Measurements from ENCODE around the gene THY1. TPM values are rescaled to one million over a fixed set of nuclear protein-coding genes. Genes with fewer than 3 reads are reported as not detected.

Gene THY1
- total RNA-seq, 1 donor from 2014 or later = 1.6 TPM

GRCh38 chr11:119369132-119369925, 53.6 kb downstream of the THY1 start:
- DNase-seq = no peak
- Mint-ChIP-seq H3K4me3 (no peak overlapping the region), H3K27me3 (peaks cover 26% of the 10 kb centered on the region), H3K9me3 (no peaks in the 10 kb centered on the region), H3K27ac (no peak overlapping the region), H3K4me1 (peaks cover 4% of the 10 kb centered on the region), H3K36me3 (ENCODE audit: low read depth) (no peaks in the 10 kb centered on the region)
- intact Hi-C loops (cut with micrococcal nuclease) = no loop called here

GRCh38 chr11:119368121-119369034, 54.6 kb downstream of the THY1 start:
- no peaks in the 10 kb centered on the region for H3K9me3 Mint-ChIP-seq
- no peaks in the 10 kb centered on the region for H3K36me3 Mint-ChIP-seq (ENCODE audit: low read depth)
- H3K27me3 Mint-ChIP-seq = peaks cover 27% of the 10 kb centered on the region
- peaks cover 4% of the 10 kb centered on the region for H3K4me1 Mint-ChIP-seq
- no peak for DNase-seq
- intact Hi-C loops (cut with micrococcal nuclease) = no loop called here
- H3K27ac Mint-ChIP-seq = no peak overlapping the region
- H3K4me3 Mint-ChIP-seq = no peak overlapping the region

- intact Hi-C loops (cut with micrococcal nuclease) = no loop called here
- no peak for DNase-seq
- Mint-ChIP-seq H3K27me3 (peaks cover 33% of the 10 kb centered on the region), H3K27ac (no peak overlapping the region), H3K36me3 (ENCODE audit: low read depth) (no peaks in the 10 kb centered on the region), H3K4me1 (peaks cover 4% of the 10 kb centered on the region), H3K4me3 (no peak overlapping the region), H3K9me3 (no peaks in the 10 kb centered on the region)
Observed at GRCh38 chr11:119367661-119368120, 55.3 kb downstream of the THY1 start.

Other genes with a start within 250 kb of the THY1 start
- gene NHERF4, start 237.7 kb downstream of the THY1 start, total RNA-seq = 0.54 and 0.58 TPM in 2 replicates
- 36.4 and 36.5 TPM in 2 replicates for gene CBL, start 216.8 kb downstream of the THY1 start, total RNA-seq
- gene MCAM, start 106.0 kb downstream of the THY1 start, total RNA-seq = 7.5 and 8.1 TPM in 2 replicates
- 26.5 and 26.8 TPM in 2 replicates for gene RNF26, start 88.6 kb downstream of the THY1 start, total RNA-seq
- gene C1QTNF5, start 82.3 kb downstream of the THY1 start, total RNA-seq = not detected in 2 replicates
- gene MFRP, start 76.5 kb downstream of the THY1 start, total RNA-seq = not detected in 2 replicates
- gene USP2, start 41.5 kb downstream of the THY1 start, total RNA-seq = 0.09 and 0.35 TPM in 2 replicates

Measured in activated CD4-positive, alpha-beta T cell treated with anti-CD3 and anti-CD28 coated beads, Interleukin-2, amount 10 ng/mL, durations not matched to agents 24 days and 14 days (primary cell).